ENCODE data around the gene TSEN15. TPM values are rescaled to one million over a fixed set of nuclear protein-coding genes. Genes with fewer than 3 reads are reported as not detected.

Gene TSEN15
- total and polyA plus RNA-seq, 2 experiments from 2014 or later: 55.8 TPM

DNA sequence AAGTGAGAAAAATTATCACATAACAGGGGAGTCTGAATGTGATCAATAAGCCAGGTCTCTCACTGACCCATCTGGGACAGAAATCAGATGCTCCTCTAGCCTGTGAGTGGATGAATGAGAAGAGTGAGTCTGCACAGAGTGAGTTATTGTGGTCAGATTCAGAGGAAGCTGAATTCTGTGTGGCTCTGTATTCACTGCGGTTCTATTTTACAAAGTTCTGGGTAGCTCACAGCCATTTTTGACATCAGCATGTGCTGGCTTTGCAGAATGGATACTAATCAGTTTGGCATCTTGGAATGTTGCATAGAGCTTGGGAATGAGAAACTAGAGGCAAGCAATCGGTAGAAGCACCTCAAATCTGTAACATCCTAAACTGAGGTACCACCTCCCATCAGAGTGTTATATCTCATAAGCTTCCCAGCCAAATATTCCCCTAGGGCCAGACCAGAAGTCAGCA, 17.8 kb upstream of the TSEN15 start (continued):
- TF ChIP-seq, protein P1, sequence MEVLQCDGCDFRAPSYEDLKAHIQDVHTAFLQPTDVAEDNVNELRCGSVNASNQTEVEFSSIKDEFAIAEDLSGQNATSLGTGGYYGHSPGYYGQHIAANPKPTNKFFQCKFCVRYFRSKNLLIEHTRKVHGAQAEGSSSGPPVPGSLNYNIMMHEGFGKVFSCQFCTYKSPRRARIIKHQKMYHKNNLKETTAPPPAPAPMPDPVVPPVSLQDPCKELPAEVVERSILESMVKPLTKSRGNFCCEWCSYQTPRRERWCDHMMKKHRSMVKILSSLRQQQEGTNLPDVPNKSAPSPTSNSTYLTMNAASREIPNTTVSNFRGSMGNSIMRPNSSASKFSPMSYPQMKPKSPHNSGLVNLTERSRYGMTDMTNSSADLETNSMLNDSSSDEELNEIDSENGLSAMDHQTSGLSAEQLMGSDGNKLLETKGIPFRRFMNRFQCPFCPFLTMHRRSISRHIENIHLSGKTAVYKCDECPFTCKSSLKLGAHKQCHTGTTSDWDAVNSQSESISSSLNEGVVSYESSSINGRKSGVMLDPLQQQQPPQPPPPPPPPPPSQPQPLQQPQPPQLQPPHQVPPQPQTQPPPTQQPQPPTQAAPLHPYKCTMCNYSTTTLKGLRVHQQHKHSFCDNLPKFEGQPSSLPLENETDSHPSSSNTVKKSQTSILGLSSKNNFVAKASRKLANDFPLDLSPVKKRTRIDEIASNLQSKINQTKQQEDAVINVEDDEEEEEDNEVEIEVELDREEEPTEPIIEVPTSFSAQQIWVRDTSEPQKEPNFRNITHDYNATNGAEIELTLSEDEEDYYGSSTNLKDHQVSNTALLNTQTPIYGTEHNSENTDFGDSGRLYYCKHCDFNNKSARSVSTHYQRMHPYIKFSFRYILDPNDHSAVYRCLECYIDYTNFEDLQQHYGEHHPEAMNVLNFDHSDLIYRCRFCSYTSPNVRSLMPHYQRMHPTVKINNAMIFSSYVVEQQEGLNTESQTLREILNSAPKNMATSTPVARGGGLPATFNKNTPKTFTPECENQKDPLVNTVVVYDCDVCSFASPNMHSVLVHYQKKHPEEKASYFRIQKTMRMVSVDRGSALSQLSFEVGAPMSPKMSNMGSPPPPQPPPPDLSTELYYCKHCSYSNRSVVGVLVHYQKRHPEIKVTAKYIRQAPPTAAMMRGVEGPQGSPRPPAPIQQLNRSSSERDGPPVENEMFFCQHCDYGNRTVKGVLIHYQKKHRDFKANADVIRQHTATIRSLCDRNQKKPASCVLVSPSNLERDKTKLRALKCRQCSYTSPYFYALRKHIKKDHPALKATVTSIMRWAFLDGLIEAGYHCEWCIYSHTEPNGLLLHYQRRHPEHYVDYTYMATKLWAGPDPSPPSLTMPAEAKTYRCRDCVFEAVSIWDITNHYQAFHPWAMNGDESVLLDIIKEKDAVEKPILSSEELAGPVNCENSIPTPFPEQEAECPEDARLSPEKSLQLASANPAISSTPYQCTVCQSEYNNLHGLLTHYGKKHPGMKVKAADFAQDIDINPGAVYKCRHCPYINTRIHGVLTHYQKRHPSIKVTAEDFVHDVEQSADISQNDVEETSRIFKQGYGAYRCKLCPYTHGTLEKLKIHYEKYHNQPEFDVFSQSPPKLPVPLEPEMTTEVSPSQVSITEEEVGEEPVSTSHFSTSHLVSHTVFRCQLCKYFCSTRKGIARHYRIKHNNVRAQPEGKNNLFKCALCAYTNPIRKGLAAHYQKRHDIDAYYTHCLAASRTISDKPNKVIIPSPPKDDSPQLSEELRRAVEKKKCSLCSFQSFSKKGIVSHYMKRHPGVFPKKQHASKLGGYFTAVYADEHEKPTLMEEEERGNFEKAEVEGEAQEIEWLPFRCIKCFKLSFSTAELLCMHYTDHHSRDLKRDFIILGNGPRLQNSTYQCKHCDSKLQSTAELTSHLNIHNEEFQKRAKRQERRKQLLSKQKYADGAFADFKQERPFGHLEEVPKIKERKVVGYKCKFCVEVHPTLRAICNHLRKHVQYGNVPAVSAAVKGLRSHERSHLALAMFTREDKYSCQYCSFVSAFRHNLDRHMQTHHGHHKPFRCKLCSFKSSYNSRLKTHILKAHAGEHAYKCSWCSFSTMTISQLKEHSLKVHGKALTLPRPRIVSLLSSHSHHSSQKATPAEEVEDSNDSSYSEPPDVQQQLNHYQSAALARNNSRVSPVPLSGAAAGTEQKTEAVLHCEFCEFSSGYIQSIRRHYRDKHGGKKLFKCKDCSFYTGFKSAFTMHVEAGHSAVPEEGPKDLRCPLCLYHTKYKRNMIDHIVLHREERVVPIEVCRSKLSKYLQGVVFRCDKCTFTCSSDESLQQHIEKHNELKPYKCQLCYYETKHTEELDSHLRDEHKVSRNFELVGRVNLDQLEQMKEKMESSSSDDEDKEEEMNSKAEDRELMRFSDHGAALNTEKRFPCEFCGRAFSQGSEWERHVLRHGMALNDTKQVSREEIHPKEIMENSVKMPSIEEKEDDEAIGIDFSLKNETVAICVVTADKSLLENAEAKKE (CRISPR knock-in tag; IDR thresholded peaks at IDR 0.05): no peak
- TF ChIP-seq NANOG (IDR thresholded peaks at IDR 0.05; ENCODE audit: borderline replicate concordance): no peak
- TF ChIP-seq JUNB (IDR thresholded peaks at IDR 0.05; ENCODE audit: unreplicated experiment): no peak
- no peak for TF ChIP-seq EZH2phosphoT487 (IDR thresholded peaks at IDR 0.05; ENCODE audit: unreplicated experiment)
- TF ChIP-seq ZNF331 (CRISPR knock-in tag; IDR thresholded peaks at IDR 0.05; ENCODE audit: low read depth): no peak

DNA sequence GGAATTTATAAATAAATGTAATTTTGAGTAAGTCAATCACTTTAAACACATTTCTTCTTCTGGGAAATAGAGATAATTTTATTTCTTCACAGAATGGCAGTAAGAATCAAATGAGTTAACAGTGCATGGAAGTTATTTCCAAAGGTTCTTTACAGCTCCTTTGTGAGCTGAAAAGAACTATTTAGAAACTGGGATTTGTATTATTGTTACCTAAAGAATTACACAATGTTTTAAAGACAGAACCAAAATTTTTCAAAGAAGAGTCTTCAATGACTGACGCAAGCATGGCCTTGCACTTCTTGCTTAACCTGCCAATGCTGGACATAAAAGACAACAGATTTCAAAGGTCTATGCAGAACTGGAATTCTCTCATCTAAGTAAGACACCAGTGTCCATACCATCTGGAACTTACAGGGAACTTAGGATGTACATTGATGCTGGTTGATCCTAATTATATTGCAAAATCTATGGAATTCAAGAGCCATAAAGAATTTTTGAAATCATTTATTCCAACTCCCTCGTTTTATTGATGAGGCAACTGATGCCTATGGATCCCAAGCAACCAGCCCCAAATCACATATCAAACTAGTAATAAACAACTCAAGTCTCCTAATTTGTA, 16.7 kb upstream of the TSEN15 start:
- ATAC-seq (no peak), DNase-seq (ENCODE audit: low spot score) (no peak)
- Mint-ChIP-seq H3K9me3 (no peaks in the 10 kb centered on the region; the same call in 2 of the 3 replicates), H3K4me1 (peaks cover 7% of the 10 kb centered on the region), H3K4me3 (no peak overlapping the region), H3K36me3 (ENCODE audit: low read depth) (no peaks in the 10 kb centered on the region), H3K27ac (no peak overlapping the region), H3K27me3 (ENCODE audit: insufficient read depth, low read depth, poor library complexity) (peaks cover 33% of the 10 kb centered on the region)
- H3K9me2 ChIP-seq (ENCODE audit: insufficient read depth): no peaks in the 10 kb centered on the region
- no peak overlapping the region for H2AFZ ChIP-seq
- no peaks in the 10 kb centered on the region for H3K79me2 ChIP-seq (replicated peaks; ENCODE audit: insufficient read depth)
- no peak overlapping the region for H3K27ac ChIP-seq (ENCODE audit: low read depth)
- H3K36me3 ChIP-seq (ENCODE audit: insufficient read depth): peaks cover 3% of the 10 kb centered on the region; the same call in 1 of the 2 replicates
- peaks cover 12% of the 10 kb centered on the region for H3K4me1 ChIP-seq (ENCODE audit: insufficient read depth)
- H3K4me3 ChIP-seq: no peak overlapping the region
- H3K4me2 ChIP-seq: no peak overlapping the region
- H4K20me1 ChIP-seq (replicated peaks; ENCODE audit: insufficient read depth): no peaks in the 10 kb centered on the region
- peaks cover 9% of the 10 kb centered on the region; the same call in 1 of the 2 replicates for H3F3A ChIP-seq (replicated peaks; ENCODE audit: low read depth)
- H3K27me3 ChIP-seq (ENCODE audit: insufficient read depth): peaks cover 65% of the 10 kb centered on the region
- TF ChIP-seq, protein P1 (CRISPR knock-in tag; IDR thresholded peaks at IDR 0.05): no peak
- TF ChIP-seq EZH2phosphoT487 (IDR thresholded peaks at IDR 0.05; ENCODE audit: unreplicated experiment): no peak

Data from GM23338 (cell line).